ENCODE data around the gene POLR2A.
A peak's percentile ranks its signal among the peaks of the same experiment; 100 is the strongest.

POLR2A gene

DNA sequence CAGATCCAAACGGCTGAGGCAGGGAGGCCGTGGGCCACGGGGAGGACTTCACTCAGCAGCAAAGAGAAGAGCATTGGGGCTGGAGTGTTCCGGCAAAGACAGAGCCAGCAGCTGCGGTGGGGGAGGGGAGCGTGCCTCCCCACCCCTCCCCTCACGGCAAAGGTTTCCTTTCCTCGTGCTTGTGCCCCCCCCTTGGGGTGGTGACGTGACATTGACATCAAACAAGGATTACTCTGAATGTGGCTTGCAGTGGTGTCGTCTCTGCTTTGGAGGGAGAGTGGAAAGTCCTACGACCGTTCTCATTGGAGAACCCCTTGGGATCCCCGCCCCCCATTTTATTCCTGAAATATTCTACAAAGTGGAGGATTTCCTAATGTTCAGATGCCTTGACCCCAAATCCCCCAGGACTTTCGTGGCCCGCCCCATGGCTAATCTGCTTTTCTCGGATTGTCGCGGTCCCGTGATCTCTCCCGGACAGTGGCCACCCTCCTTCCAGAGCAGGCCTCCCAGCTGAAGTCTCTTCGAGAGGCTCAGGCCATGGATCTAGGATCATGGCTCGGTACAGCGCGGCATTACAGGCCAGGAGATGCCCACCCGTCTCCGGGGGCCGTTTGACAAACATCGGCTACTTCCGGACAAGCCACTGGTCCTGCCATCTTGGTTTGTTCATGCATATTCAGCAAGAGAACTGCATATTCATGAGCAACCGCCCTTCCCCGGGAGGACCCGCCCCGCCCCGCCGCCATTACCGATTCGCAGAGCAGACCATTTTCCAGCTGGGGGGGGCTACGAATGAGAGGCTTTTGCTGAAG, 705 bp upstream of the POLR2A start:
- peak; percentile 93 for DNase-seq (ENCODE audit: low read depth)
- TF ChIP-seq, protein P1, sequence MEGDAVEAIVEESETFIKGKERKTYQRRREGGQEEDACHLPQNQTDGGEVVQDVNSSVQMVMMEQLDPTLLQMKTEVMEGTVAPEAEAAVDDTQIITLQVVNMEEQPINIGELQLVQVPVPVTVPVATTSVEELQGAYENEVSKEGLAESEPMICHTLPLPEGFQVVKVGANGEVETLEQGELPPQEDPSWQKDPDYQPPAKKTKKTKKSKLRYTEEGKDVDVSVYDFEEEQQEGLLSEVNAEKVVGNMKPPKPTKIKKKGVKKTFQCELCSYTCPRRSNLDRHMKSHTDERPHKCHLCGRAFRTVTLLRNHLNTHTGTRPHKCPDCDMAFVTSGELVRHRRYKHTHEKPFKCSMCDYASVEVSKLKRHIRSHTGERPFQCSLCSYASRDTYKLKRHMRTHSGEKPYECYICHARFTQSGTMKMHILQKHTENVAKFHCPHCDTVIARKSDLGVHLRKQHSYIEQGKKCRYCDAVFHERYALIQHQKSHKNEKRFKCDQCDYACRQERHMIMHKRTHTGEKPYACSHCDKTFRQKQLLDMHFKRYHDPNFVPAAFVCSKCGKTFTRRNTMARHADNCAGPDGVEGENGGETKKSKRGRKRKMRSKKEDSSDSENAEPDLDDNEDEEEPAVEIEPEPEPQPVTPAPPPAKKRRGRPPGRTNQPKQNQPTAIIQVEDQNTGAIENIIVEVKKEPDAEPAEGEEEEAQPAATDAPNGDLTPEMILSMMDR (conservative IDR thresholded peaks at IDR 0.05; ENCODE audit: low read length), result no peak
- H3K4me3 ChIP-seq (ENCODE audit: low read length), result peak overlapping the region; percentile 90

DNA sequence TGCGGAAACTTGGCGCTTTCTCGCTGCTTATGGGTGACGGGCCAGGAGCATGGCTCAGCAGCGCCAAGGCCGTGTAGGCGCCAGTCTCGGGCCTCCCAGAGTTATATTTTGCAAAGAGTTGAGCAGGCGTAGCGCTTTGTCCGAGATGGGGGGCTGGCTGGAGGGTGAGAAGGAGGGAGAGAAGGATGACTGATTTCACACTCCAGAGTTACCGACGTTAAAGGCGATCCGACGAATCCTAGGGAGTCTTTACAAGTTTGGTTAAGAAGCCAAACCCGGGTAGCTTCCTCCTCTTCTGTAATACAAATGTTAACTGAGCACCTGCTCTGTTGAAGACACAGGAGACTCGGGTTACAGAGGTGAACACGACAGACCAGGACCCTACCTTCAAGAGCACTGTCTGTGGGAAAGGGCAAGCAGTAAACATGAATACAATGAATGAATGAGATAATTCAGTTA, 782 bp downstream of the POLR2A start:
- peak overlapping the region; percentile 89 for H3K4me3 ChIP-seq (ENCODE audit: low read length)
- no peak for DNase-seq (ENCODE audit: low read depth)
- TF ChIP-seq, protein P1 (conservative IDR thresholded peaks at IDR 0.05; ENCODE audit: low read length), result no peak; the same call in 1 of the 2 replicates

DNA sequence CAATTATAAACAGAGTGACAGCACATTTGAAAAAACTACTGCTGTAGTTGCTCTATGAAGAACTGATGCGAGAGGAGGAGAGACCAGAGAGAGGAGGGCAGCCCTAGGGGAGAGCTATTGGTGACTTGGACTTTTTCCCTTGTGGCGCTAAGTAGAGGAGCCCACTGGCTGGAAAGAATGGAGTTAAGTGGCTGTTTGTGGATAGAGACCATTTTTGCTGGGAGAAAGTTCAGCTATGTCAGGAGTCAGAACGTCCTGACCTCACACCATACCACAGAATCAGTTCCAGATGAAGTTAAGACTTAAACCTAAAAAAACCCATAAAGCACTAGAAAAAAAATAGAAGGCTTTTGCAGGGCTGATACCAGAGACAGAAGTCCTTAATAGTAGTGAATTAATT, 2.0 kb downstream of the POLR2A start:
- DNase-seq (ENCODE audit: low read depth), result peak; percentile 72
- TF ChIP-seq, protein P1 (conservative IDR thresholded peaks at IDR 0.05; ENCODE audit: low read length), result no peak
- peak overlapping the region; percentile 89 for H3K4me3 ChIP-seq (ENCODE audit: low read length)

DNA sequence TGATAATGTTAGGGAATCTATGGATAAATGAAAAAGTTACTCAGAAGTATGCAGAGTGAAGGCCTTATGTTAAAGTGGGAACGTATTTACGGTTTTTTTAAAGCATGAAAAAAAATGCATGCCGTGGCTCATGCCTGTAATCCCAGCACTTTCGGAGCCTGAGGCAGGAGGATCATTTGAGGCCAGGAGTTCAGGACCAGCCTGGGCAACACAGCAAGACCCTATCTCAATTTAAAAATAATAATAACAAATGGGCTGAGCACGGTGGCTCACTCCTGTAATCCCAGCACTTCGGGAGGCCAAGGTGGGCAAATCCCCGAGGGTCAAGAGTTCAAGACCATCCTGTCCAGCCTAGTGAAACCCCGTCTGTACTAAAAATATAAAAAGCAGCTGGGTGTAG, 6.0 kb downstream of the POLR2A start:
- no peak for DNase-seq (ENCODE audit: low read depth)
- H3K4me3 ChIP-seq (ENCODE audit: low read length), result no peak overlapping the region
- TF ChIP-seq, protein P1 (conservative IDR thresholded peaks at IDR 0.05; ENCODE audit: low read length), result no peak

DNA sequence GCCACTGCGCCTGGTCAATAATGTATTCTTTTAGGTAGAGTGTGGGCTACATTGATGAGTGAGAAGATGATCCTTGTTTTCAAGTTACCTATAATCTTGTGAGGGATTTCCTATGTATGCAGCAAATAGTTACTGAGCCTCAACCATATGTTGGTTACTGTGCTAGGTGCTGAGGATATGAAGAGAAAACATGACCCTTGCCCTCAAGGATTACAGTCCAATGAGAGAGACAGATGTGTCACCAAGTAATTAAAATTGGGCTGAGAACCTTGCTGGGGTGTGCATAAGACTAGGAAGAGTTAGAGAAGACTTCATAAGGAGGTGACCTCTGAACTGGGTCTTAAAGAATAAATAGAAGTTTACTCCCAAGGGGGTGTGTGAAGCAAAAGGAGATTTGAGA, 7.4 kb downstream of the POLR2A start:
- no peak for DNase-seq (ENCODE audit: low read depth)

DNA sequence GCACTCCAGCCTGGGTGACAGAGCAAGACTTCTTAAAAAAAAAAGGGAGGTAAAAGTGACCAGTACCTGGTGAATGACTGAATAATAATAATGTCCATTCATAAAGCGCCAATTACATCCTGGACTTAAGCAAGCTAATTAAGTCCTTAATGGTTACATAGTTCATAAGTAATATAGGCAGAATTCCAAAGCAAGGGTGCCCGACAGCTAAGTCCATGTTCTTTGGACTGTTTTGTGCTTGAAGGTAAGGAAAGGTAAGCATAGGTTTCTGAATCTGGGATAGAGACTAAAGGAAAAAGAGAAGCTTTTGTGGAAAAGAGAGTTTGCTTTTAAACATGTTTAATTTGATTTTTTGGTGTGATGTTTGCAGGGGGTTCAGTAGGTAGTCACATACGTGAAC, 9.8 kb downstream of the POLR2A start:
- no peak for DNase-seq (ENCODE audit: low read depth)
- TF ChIP-seq, protein P1 (conservative IDR thresholded peaks at IDR 0.05; ENCODE audit: low read length), result no peak

More for the DNA sequence above, 7.4 kb downstream of the POLR2A start:
- H3K4me3 ChIP-seq (ENCODE audit: low read length), result no peak overlapping the region
- TF ChIP-seq, protein P1 (conservative IDR thresholded peaks at IDR 0.05; ENCODE audit: low read length), result no peak

DNA sequence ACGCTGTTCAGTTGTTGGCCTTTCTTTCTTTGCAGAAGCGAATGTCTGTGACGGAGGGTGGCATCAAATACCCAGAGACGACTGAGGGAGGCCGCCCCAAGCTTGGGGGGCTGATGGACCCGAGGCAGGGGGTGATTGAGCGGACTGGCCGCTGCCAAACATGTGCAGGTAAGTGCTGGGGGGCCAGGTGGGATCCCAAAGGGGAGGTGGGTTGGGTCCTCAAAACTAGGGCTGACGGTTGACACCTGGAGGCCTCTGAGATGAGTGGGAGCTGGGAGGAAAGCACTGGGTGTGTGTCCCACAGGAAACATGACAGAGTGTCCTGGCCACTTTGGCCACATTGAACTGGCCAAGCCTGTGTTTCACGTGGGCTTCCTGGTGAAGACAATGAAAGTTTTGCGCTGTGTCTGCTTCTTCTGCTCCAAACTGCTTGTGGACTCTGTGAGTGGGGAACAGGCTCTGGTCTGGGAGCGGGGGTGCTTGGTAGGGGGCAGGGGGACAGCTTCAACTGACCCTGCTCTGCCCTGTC, 11.8 kb downstream of the POLR2A start:
- H3K4me3 ChIP-seq (ENCODE audit: low read length), result no peak overlapping the region
- no peak for DNase-seq (ENCODE audit: low read depth)
- TF ChIP-seq, protein P1 (conservative IDR thresholded peaks at IDR 0.05; ENCODE audit: low read length), result no peak

More for the DNA sequence above, 9.8 kb downstream of the POLR2A start:
- H3K4me3 ChIP-seq (ENCODE audit: low read length), result no peak overlapping the region
